HG03378 (cell line): ENCODE data around the gene NF1.
"Not testable (repeated sequence)": the region's sequence is repeated elsewhere in the genome, so short reads cannot be mapped to it uniquely, and the experiment has no call there.

ENCODE experiments used
- ATAC-seq: cut with Tn5 transposase; IDR thresholded peaks from one replicate; pipeline ENCODE4 v1.9.1; 2021; ENCODE audit warnings: mild to moderate bottlenecking, moderate library complexity; ENCODE audit not compliant: unreplicated experiment

Gene NF1

DNA sequence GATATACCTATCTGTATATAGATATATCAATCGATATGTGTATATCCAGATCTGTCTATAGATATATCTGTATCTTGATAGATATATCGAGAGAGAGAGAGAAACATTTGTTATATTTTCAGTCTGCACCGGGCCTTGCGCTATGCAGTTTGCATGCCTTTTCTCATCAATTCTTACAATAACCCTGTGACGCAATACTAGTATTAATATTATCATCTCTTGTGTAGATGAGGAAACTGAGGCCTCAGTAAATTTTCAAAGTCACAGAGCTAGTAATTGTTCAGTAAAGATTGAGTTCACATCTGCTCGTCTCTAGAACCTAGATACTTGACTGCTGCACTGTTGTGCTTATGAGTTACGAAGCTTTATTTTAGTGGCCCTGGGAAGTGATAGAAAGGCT lies 77.6 kb downstream of the NF1 start:
- no peak for ATAC-seq

DNA sequence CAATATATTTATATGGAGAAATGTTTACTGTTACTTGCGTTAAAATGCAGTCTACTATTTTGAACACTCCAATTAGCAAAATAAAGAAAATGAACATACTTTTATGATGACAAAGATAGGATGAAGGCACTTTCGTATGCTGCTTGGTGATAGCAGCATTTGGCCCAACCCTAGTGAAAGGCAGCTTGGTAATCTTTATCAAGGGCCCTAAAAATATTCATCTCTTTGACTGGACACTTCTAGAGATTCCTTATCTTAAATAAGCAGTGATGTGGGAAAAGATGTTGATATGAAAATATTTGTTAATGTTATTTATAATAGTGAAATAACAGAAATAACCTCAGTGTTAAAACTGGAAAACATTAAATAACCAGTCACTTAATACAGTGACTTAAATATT lies 79.4 kb downstream of the NF1 start:
- ATAC-seq, result no peak

DNA sequence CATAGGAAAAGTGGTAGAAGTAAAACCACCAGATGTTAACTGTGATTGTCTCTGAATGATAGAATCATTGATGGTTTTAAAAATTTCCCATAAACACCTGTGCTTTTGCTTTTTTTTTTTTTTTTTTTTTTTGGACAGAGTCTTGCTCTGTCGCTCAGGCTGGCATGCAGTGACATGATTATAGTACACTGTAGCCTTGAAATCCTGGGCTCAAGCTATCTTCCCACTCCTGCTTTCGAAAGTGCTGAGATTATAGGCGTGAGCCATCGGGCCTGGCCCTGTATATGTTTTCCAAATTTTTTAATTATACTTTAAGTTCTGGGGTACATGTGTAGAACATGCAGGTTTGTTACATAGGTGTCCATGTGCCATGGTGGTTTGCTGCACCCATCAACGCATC lies 80.5 kb downstream of the NF1 start:
- ATAC-seq, result no peak

DNA sequence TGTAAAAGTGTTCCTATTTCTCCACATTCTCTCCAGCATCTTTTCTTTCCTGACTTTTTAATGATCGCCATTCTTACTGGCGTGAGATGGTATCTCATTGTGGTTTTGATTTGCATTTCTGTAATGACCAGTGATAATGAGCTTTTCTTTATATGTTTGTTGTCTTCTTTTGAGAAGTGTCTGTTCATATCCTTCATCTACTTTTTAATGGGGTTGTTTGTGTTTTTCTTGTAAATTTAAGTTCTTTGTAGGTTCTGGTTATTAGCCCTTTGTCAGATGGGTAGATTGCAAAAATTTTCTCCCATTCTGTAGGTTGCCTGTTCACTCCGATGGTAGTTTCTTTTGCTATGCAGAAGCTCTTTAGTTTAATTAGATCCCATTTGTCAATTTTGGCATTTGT lies 81.4 kb downstream of the NF1 start:
- not testable (repeated sequence) for ATAC-seq

DNA sequence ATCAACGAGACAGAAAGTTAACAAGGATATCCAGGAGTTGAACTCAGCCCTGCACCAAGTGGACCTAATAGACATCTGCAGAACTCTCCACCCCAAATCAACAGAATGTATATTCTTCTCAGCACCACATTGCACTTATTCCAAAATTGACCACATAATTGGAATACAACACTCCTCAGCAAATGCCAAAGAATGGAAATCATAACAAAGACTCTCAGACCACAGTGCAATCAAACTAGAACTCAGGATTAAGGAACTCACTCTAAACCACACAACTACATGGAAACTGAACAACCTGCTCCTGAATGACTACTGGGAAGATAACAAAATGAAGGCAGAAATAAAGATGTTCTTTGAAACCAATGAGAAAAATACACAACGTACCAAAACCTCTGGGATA lies 84.2 kb downstream of the NF1 start:
- not testable (repeated sequence) for ATAC-seq

DNA sequence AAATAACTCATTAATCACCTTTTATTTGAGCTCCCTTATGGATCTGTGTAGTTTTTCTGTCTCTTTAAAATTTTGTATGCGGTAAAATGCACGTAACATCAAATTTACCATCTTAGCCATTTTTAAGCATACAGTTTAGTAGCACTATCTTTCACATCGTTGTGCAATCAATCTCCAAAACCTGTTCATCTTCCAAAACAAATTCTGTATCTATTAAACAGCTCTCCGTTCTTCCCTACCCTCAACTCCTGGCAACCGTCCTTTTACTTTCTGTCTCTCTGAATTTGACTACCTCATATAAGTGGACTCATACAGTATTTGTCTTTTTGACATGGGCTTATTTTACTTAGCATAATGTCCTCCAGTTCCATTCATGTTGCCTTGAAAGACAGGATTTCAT lies 100.5 kb downstream of the NF1 start:
- ATAC-seq, result no peak

DNA sequence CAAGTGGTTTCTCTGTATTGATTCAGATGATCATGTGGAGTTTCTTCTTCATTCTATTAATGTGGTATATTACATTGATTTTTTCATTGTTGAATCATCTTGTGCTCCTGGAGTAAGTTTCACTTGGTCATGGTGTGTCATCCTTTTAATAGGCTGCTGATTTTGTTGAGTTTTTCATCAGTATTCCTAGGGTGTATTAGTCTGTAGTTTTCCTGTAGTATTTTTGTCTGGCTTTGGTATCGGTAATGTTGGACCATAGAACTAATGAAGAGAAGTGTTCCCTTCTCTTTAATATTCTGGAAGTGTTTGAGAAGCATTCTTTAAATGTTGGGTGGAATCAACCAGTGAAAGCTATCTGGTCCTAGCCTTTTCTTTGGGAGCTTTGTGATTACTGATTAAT lies 103.2 kb downstream of the NF1 start:
- no peak for ATAC-seq

DNA sequence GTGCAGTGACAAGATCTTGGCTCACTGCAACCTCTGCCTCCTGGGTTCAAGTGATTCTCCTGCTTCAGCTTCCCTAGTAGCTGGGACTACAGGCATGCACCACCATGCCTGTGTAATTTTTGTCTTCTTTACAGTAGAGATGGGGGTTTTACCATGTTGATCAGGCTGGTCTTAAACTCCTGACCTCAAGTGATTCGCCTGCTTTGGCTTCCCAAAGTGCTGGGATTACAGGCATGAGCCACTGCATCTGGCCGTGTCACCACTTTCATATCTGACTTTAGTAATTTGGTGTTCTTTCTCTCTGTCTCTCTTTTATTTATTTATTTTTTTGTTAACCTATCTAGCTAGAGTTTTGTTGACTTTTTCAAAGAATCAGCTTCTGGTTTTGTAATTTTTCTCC lies 103.9 kb downstream of the NF1 start:
- ATAC-seq, result not testable (repeated sequence)

DNA sequence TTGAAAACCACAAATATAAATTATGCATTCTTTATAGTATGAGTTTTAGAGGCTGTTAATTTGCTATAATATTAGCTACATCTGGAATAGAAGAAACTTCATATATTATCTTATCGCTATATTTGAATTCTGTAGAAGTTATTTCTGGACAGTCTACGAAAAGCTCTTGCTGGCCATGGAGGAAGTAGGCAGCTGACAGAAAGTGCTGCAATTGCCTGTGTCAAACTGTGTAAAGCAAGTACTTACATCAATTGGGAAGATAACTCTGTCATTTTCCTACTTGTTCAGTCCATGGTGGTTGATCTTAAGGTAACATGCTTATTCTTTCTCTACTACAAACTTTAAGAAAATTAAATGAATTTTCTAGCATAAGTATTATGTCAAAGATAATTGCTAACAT lies 105.5 kb downstream of the NF1 start:
- no peak for ATAC-seq

DNA sequence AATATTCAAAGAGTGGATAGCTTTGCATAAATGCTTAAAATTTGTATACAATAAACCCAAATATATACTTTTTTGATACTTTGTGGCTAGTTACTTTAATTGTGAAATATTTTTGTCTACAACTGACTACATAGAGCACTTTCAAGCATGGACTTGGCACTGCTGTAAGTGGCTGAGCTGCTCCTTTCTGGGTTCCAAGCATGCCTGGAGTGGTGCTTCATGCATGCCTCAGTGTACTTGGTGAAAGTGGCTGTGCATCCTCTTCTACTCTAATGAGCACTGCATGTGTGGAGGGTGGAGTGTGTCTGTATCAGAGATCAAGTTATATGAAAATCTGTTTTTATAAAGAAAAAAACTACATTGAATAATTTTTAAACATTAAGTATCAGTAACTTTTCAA lies 108.2 kb downstream of the NF1 start:
- ATAC-seq, result no peak

DNA sequence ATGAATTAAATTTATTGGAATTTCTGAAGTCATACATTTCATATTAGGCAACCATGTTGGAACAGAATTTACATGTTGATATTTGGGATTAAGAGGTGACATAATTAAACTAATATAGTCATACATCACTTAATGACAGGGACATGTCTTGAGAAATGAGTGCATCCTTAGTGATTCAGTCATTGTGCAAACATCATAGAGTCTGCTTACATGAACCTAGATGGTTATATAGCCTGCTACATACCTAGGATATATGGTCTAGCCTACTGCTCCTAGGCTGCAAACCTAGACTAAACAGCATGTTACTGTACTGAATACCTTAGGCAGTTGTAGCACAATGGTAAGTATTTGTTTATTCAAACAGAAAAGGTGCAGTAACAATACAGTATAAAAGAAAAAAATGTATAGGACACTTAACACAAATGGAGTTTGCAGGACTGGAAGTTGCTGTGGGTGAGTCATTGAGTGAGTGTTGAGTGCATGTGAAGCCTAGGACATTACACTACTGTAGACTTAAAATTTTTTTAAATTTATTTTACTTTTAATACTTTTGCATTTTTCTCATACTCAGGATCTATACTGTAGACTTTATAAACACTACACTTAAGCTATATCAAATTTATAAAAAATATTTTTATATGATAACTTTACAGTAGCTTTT lies 116.7 kb downstream of the NF1 start:
- no peak for ATAC-seq

DNA sequence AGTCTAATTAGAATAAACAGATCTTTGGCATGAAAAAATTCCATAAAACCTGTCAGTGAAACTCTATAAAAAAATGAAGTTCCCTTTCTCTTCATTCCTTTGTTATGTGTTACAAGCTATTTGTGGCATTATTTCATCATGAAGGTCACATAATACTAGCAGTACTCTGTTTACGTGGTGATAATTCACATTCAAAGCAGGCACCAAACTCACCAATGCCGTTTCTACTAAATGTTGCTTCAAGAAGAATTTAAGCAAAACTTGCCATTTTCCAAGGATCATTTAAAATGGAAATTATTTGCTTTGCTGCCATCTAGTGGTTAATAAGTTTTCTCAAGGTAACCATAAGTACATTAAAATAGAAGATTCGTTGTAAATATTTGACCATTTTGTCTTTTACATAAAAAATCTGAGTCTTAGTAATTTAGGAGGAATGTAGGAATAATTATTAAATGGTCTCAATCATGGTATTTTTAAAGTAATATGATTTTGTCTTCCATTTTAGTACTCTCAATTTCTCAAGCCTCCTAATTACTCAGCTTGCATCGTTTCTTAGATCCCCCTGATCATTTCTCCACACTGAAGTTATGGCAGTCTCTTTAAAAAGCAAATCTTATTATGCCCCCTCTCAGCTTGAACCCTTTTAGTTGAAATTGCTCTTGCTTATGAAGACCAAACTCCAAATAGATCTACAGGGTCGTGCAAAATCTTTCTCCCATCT lies 121.4 kb downstream of the NF1 start:
- no peak for ATAC-seq

DNA sequence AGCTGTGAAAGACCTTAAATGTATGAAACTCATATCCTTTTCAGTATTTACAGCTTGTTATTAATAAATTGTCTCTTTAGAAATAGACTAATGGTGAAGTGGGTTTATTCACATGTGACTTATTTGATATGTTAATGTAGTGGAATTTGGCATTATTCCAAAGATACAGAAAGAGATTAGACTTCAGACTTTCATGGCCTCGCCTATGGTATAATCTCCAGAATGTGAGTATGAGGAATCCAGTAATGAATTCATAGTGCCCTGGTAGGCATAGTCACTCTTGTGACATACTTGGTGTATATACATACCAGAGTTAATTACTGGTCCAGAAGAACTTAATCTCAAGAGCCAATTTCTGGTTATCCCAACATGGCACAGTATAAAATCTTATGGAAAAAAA lies 129.6 kb downstream of the NF1 start:
- ATAC-seq, result no peak

DNA sequence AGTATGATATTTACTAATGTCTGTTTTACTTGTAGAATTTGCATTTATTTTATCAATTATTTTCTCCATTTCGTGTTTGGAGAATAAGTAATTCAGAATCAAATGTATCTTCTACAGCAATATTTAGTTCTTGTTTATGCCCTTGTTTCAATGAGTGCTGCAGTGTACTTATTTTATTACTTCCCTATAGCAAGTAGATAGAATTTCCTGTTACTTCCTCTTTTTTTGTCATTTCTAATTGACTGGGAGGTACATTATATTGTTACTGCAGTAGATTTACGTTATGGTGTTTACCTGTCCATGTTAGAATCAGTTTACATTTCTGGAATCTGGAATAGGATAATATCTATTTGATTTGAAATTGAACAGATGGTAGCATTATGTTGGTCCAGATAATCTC lies 131.1 kb downstream of the NF1 start:
- no peak for ATAC-seq

DNA sequence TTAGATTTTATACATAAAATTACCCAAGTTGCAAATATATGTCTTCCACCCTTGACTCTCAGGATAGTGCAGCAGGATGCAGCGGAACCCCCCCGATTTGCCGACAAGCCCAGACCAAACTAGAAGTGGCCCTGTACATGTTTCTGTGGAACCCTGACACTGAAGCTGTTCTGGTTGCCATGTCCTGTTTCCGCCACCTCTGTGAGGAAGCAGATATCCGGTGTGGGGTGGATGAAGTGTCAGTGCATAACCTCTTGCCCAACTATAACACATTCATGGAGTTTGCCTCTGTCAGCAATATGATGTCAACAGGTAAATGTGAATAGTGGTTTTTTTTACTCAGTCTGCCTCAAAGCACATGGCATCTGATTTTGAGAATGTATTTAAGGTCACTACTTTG lies 131.6 kb downstream of the NF1 start:
- no peak for ATAC-seq

DNA sequence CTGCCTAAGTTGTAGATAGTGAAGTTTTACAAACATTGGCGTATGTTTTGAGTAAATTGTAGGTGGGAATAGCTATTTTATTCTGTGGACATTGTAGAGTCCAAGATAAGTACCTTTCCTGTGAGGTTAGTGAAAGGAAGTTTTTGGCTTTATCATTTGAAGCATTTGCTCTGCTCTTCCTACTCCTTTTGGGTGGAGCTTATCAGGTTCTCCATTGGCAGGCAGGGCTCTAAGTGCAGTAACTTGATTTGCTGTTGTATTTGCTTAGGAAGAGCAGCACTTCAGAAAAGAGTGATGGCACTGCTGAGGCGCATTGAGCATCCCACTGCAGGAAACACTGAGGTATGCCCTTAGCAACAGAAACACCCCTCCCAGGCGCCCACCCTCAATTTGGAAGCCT lies 132.2 kb downstream of the NF1 start:
- no peak for ATAC-seq

DNA sequence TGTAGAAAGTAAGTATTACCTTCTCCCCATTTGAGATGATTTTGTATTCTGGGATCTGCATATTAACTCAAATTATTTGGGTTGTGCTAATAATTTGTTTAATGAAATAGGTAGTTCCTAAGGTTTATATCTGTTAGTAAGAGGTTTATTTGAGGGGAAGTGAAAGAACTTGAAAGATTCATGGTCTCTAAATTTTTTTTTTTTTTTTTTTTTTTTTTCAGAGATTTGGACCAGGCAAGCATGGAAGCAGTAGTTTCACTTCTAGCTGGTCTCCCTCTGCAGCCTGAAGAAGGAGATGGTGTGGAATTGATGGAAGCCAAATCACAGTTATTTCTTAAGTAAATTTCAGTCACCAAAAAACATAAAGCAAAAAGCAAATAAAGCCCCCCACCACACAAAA lies 137.1 kb downstream of the NF1 start:
- no peak for ATAC-seq

DNA sequence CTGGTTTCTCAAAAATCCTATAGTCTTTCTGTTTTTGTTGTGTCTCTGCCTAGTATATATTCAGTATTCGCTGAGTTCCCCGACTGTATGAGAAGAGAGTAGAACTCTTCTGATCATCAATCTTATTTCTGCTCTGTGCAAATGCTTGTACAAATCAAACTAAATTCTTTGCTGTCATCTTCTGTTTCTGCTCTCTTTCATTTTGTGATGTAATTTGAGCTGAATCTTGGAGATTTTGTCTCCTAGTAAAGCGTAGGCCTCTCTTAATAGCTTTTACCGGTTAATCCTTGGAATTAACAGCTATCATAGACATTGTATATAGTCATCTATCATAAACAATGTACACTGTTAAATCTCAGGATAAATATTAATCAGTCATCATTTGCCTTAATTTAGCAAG lies 140.3 kb downstream of the NF1 start:
- ATAC-seq, result no peak

DNA sequence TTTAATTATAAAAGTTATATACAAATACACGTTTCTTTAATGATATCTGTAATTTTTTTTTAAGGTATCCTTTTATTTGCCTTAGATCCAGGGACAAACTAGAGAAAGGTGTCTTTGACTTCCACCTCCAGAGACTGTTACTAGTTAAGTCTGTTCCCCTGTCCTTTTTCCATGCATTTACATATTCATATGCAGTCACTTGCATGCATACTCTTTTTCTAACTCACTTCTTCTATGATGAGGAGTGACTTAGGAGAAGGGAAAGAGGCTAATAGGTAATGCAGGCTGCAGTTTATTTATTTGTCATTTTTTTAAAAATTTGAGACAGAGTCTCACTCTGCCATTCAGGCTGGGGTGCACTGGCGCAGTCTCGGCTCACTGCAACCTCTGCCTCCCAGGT lies 141.4 kb downstream of the NF1 start:
- no peak for ATAC-seq

DNA sequence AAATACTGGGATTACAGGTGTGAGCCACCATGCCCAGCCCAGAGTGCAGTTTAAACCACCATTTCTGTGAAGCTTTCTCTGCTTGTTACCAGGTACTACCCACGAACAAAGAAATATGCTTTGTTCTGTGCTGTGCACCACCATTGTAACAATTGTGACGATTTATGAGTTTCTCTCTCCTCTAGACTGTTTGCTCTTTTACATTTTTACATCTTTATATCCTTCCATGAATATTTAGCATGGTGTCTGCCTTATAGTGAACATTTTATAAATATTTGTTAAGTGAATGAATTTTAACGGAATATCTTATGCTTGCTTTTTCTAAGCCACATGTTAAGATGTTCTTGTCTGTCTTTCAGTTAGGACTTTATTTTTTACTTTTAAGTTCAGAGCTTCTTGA lies 141.9 kb downstream of the NF1 start:
- ATAC-seq, result no peak

DNA sequence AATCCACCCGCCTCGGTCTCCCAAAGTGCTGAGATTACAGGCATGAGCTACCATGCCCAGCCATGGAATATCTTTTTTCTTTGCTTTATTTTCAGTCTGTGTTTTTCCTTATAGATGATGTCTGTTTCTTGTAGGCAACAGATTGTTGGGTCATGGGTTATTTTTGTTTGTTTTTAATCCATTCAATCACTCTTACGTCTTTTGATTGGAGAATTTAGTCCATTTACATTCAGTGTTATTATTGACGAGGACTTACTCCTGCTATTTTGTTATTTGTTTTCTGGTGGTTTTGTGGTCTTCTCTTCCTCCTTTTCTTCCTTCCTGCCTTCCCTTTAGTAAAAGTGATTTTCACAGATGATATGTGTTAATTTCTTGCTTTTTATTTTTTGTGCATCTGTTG lies 146.3 kb downstream of the NF1 start:
- ATAC-seq, result no peak

DNA sequence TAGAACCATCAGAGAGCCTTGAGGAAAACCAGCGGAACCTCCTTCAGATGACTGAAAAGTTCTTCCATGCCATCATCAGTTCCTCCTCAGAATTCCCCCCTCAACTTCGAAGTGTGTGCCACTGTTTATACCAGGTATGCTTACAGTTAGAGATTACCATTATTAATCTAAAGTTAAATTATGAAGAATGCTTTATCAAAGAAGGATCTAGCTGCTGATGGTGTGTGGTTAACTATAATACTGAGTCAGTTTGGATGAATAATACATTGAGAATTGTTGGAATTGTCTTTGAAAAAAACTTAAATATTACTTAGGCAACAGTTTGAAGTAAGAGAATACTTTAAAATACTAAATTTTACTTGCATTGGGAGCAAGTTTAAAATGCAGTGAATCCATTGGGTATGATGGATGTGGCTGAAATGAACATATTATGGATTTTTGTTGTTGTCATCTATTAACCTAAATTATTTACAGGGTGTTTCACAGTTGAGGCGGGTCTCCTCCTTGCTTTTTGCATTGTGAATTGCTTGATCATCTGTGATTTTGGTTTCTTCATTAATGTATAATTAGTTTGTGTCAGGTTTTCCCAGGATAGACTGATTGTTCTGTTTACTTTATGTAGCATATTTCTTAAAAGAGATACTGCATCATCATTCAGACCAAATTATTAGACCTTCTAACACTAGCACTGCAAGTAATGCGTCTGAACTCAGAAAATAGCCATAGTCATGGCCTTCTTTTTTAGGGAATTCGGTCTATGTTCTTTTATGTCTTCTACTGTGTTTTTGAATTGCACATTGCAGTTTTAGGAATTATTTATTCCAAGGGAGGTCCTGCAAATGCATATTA lies 154.4 kb downstream of the NF1 start:
- ATAC-seq, result no peak
